ENCODE data around the gene MAD2L2. TPM values are rescaled to one million over a fixed set of nuclear protein-coding genes. Genes with fewer than 3 reads are reported as not detected.

MAD2L2 gene
- total RNA-seq, 1 experiment from 2014 or later, result 84.8 TPM

DNA sequence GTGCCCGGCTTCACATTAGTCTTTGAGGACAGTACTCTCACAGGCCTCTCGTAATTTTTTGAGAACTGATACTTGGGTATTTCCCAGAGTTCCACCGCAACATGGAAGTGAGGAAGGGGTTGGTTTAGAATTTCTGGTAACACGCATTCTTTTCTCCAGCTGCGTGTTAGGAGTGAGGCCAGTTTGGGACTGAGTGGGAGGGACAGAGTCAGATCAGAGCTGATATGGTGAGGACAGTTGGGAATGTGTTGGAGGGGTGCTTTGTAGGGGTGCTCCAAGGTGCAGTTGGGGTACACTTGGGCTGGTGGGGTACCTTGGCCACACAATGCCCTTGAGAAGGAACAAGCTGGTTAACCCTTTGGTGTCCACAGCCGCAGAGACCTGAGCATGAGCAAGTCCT is 10.2 kb downstream of the MAD2L2 start:
- in situ Hi-C loops (cut with HindIII; ENCODE audit: low pct_unique_long_range_greater_than_20kb, low sequenced_read_pairs) (no loop called here), intact Hi-C loops (cut with micrococcal nuclease; ENCODE audit: unreplicated experiment) (no loop called here)
- Histone ChIP-seq H3K4me1 (ENCODE audit: control insufficient read depth, insufficient read depth, low read length) (peaks cover 15% of the 10 kb centered on the region), H3K9me3 (ENCODE audit: control insufficient read depth, insufficient read depth, low read depth, low read length) (no peaks in the 10 kb centered on the region), H3K27me3 (ENCODE audit: control insufficient read depth, insufficient read depth, low read length) (no peaks in the 10 kb centered on the region), H3K27ac (ENCODE audit: low read length) (no peak overlapping the region), H3K36me3 (ENCODE audit: control insufficient read depth, insufficient read depth, low read length) (peaks cover 2% of the 10 kb centered on the region; the same call in 1 of the 2 replicates), H3K4me3 (ENCODE audit: low read depth in 2 of 2, low read length in 2 of 2) (no peak overlapping the region)
- TF ChIP-seq TCF7L2 (IDR thresholded peaks at IDR 0.05; ENCODE audit: low read depth, low read length) (no peak), POLR2AphosphoS5 (IDR thresholded peaks at IDR 0.05; ENCODE audit: low read depth, low read length) (no peak), SIN3A (IDR thresholded peaks at IDR 0.05; ENCODE audit: borderline replicate concordance, insufficient read depth, low read depth, low read length) (no peak)
- TF ChIP-seq, protein P1, sequence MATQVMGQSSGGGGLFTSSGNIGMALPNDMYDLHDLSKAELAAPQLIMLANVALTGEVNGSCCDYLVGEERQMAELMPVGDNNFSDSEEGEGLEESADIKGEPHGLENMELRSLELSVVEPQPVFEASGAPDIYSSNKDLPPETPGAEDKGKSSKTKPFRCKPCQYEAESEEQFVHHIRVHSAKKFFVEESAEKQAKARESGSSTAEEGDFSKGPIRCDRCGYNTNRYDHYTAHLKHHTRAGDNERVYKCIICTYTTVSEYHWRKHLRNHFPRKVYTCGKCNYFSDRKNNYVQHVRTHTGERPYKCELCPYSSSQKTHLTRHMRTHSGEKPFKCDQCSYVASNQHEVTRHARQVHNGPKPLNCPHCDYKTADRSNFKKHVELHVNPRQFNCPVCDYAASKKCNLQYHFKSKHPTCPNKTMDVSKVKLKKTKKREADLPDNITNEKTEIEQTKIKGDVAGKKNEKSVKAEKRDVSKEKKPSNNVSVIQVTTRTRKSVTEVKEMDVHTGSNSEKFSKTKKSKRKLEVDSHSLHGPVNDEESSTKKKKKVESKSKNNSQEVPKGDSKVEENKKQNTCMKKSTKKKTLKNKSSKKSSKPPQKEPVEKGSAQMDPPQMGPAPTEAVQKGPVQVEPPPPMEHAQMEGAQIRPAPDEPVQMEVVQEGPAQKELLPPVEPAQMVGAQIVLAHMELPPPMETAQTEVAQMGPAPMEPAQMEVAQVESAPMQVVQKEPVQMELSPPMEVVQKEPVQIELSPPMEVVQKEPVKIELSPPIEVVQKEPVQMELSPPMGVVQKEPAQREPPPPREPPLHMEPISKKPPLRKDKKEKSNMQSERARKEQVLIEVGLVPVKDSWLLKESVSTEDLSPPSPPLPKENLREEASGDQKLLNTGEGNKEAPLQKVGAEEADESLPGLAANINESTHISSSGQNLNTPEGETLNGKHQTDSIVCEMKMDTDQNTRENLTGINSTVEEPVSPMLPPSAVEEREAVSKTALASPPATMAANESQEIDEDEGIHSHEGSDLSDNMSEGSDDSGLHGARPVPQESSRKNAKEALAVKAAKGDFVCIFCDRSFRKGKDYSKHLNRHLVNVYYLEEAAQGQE (IDR thresholded peaks at IDR 0.05; ENCODE audit: insufficient read depth in 1 of 2, low read depth in 2 of 2, low read length in 1 of 2), result no peak
- TF ChIP-seq, protein P2, sequence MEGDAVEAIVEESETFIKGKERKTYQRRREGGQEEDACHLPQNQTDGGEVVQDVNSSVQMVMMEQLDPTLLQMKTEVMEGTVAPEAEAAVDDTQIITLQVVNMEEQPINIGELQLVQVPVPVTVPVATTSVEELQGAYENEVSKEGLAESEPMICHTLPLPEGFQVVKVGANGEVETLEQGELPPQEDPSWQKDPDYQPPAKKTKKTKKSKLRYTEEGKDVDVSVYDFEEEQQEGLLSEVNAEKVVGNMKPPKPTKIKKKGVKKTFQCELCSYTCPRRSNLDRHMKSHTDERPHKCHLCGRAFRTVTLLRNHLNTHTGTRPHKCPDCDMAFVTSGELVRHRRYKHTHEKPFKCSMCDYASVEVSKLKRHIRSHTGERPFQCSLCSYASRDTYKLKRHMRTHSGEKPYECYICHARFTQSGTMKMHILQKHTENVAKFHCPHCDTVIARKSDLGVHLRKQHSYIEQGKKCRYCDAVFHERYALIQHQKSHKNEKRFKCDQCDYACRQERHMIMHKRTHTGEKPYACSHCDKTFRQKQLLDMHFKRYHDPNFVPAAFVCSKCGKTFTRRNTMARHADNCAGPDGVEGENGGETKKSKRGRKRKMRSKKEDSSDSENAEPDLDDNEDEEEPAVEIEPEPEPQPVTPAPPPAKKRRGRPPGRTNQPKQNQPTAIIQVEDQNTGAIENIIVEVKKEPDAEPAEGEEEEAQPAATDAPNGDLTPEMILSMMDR (IDR thresholded peaks at IDR 0.05), result no peak
- ChIA-PET POLR2A (no interaction called here), CTCF (interaction anchor here (0.5 to 1.0 kb wide), 2 partner anchors 49 to 430 kb away, joined by 3 read pairs; no protein-coding TSS in a partner anchor)
- ATAC-seq (no peak), DNase-seq (ENCODE audit: low read depth, low spot score) (no peak)
- BruUV-seq (replicated peaks), result no TSS peak

DNA sequence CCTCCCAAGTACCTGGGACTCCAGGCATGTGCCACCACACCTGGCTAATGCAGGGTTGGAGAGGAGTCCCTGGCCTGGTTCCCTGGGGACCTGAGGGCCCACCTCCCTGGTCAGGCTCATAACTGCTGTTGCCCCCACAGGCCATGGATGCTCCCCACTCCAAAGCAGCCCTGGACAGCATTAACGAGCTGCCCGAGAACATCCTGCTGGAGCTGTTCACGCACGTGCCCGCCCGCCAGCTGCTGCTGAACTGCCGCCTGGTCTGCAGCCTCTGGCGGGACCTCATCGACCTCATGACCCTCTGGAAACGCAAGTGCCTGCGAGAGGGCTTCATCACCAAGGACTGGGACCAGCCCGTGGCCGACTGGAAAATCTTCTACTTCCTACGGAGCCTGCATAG is 12.4 kb downstream of the MAD2L2 start:
- in situ Hi-C loops (cut with HindIII; ENCODE audit: low pct_unique_long_range_greater_than_20kb, low sequenced_read_pairs) (no loop called here), intact Hi-C loops (cut with micrococcal nuclease; ENCODE audit: unreplicated experiment) (no loop called here)
- POLR2A ChIA-PET, result no interaction called here

More for the DNA sequence above, 12.4 kb downstream of the MAD2L2 start:
- TF ChIP-seq SIN3A (IDR thresholded peaks at IDR 0.05; ENCODE audit: borderline replicate concordance, insufficient read depth, low read depth, low read length) (no peak), POLR2AphosphoS5 (IDR thresholded peaks at IDR 0.05; ENCODE audit: low read depth, low read length) (no peak), TCF7L2 (IDR thresholded peaks at IDR 0.05; ENCODE audit: low read depth, low read length) (no peak)
- TF ChIP-seq, protein P2 (IDR thresholded peaks at IDR 0.05), result no peak
- TF ChIP-seq, protein P1 (IDR thresholded peaks at IDR 0.05; ENCODE audit: insufficient read depth in 1 of 2, low read depth in 2 of 2, low read length in 1 of 2), result no peak
- Histone ChIP-seq H3K4me3 (ENCODE audit: low read depth in 2 of 2, low read length in 2 of 2) (no peak overlapping the region), H3K9me3 (ENCODE audit: control insufficient read depth, insufficient read depth, low read depth, low read length) (no peaks in the 10 kb centered on the region), H3K4me1 (ENCODE audit: control insufficient read depth, insufficient read depth, low read length) (peaks cover 15% of the 10 kb centered on the region), H3K36me3 (ENCODE audit: control insufficient read depth, insufficient read depth, low read length) (no peaks in the 10 kb centered on the region; the same call in 1 of the 2 replicates), H3K27me3 (ENCODE audit: control insufficient read depth, insufficient read depth, low read length) (no peaks in the 10 kb centered on the region), H3K27ac (ENCODE audit: low read length) (no peak overlapping the region)
- DNase-seq (ENCODE audit: low read depth, low spot score) (no peak), ATAC-seq (no peak)
- BruUV-seq (replicated peaks), result no TSS peak
- CTCF ChIA-PET, result no interaction called here

Data from Panc1 (cell line).